ENCODE results near the gene RASSF5.

The RASSF5 gene
- total RNA-seq, result 460 to 504 reads per million in 2 donors

GRCh38 chr1:206507284-206508129, at the start of gene RASSF5:
TSS of gene RASSF5 (plus strand) at chr1:206507531. CDS start at chr1:206507603, 72 bp downstream.
- peak; percentile 69 for DNase-seq

GRCh38 chr1:206459703-206460102, 47.6 kb upstream of the RASSF5 start:
- DNase-seq, result no peak

- DNase-seq, result no peak
These were observed 46.4 kb upstream of the RASSF5 start for GRCh38 chr1:206460836-206461426.

- no peak for DNase-seq
These were observed 45.5 kb upstream of the RASSF5 start for GRCh38 chr1:206461602-206462455.

- no peak for DNase-seq
These were observed 44.2 kb upstream of the RASSF5 start for GRCh38 chr1:206463137-206463536.

GRCh38 chr1:206463911-206464310, 43.4 kb upstream of the RASSF5 start:
- no peak for DNase-seq

- DNase-seq, result no peak
These were observed 42.8 kb upstream of the RASSF5 start for GRCh38 chr1:206464456-206464964.

GRCh38 chr1:206465951-206466350, 41.4 kb upstream of the RASSF5 start:
- DNase-seq, result no peak

- DNase-seq, result no peak
These were observed 40.3 kb upstream of the RASSF5 start for GRCh38 chr1:206466840-206467649.

- no peak for DNase-seq
These were observed 39.4 kb upstream of the RASSF5 start for GRCh38 chr1:206467915-206468314.

GRCh38 chr1:206468571-206468970, 38.8 kb upstream of the RASSF5 start:
- no peak for DNase-seq

- DNase-seq, result no peak
These were observed 37.9 kb upstream of the RASSF5 start for GRCh38 chr1:206469411-206469932.

- no peak for DNase-seq
These were observed 37.2 kb upstream of the RASSF5 start, which contains the start of gene IKBKE for GRCh38 chr1:206469933-206470691. TSS of gene IKBKE (plus strand) at chr1:206470476. CDS start at chr1:206473228, 2,752 bp downstream.

- peak; percentile 21 for DNase-seq
These were observed 36.5 kb upstream of the RASSF5 start for GRCh38 chr1:206470692-206471414.

GRCh38 chr1:206471415-206471801, 35.9 kb upstream of the RASSF5 start:
- DNase-seq, result no peak

- DNase-seq, result no peak
These were observed 35.3 kb upstream of the RASSF5 start for GRCh38 chr1:206472024-206472423.

- DNase-seq, result no peak
These were observed 34.9 kb upstream of the RASSF5 start for GRCh38 chr1:206472454-206472853.

- DNase-seq, result no peak
These were observed 34.4 kb upstream of the RASSF5 start for GRCh38 chr1:206472886-206473285.

- no peak for DNase-seq
These were observed 31.3 kb upstream of the RASSF5 start for GRCh38 chr1:206476058-206476457.

- no peak for DNase-seq
These were observed 30.7 kb upstream of the RASSF5 start for GRCh38 chr1:206476591-206476990.

Data from activated gamma-delta T cell (primary cell).